Caco-2 (cell line): ENCODE data around the gene PTPRG. TPM values are rescaled to one million over a fixed set of nuclear protein-coding genes. Genes with fewer than 3 reads are reported as not detected.

Source experiments
- BruUV-seq: library from RNA; stranded (reverse); fragments of 400-500 nt; replicated peaks from 2 replicates; lab custom pipeline; 2021; lab: Mats Ljungman, UMichigan
- CTCF ChIA-PET: fragments of 300-600 bp; sonication (Branson Sonifier 250); formaldehyde crosslinking; loops from one replicate; lab custom pipeline; 2022; ENCODE audit warnings: antibody characterized with exemption; lab: Charles Lee
- POLR2A ChIA-PET: fragments of 300-600 bp; sonication (Branson Sonifier 250); formaldehyde crosslinking; loops from one replicate; lab custom pipeline; 2022; ENCODE audit warnings: antibody characterized with exemption; lab: Charles Lee
- DNase-seq, 2 experiments: peaks; one replicate each; pipeline versions ENCODE4 v3.0.0 to v3.0.0-alpha.2; 2020 to 2022
- H3K27me3 ChIP-seq: replicated peaks from 2 replicates; pipeline ENCODE4 v1.6.0; 2011; ENCODE audit warnings: low read length; ENCODE audit not compliant: control insufficient read depth, insufficient read depth
- H3K36me3 ChIP-seq: 2 replicates; pipeline ENCODE4 v1.5.1; 2011; ENCODE audit warnings: low read length; ENCODE audit not compliant: control insufficient read depth, insufficient read depth
- H3K4me1 ChIP-seq: fragments of 250-450 bp; sonication (Bioruptor Pico); 2 replicates; pipeline ENCODE4 v1.5.1; 2020; ENCODE audit warnings: mild to moderate bottlenecking
- H3K4me3 ChIP-seq: 2 replicates; pipeline ENCODE4 v1.5.1; 2011; ENCODE audit warnings: low read depth, mild to moderate bottlenecking, control low read depth, low read length
- H3K9me3 ChIP-seq: fragments of 250-450 bp; sonication (Bioruptor Pico); 2 replicates; pipeline ENCODE4 v1.5.1; 2020; ENCODE audit warnings: mild to moderate bottlenecking, moderate library complexity
- H3K27ac Mint-ChIP-seq: one replicate; pipeline ENCODE4 v1.8.0; 2022; ENCODE audit warnings: mixed read lengths; ENCODE audit not compliant: unreplicated experiment
- H3K27me3 Mint-ChIP-seq: one replicate; pipeline ENCODE4 v1.8.0; 2022; ENCODE audit warnings: mixed read lengths; ENCODE audit not compliant: insufficient read depth, unreplicated experiment
- H3K36me3 Mint-ChIP-seq: one replicate; pipeline ENCODE4 v1.8.0; 2022; ENCODE audit warnings: mild to moderate bottlenecking, mixed read lengths; ENCODE audit not compliant: insufficient read depth, unreplicated experiment
- H3K4me1 Mint-ChIP-seq: one replicate; pipeline ENCODE4 v1.8.0; 2022; ENCODE audit warnings: low read depth, mixed read lengths; ENCODE audit not compliant: unreplicated experiment
- H3K4me3 Mint-ChIP-seq: one replicate; pipeline ENCODE4 v1.8.0; 2022; ENCODE audit warnings: mild to moderate bottlenecking, moderate library complexity, mixed read lengths; ENCODE audit not compliant: unreplicated experiment
- H3K9me3 Mint-ChIP-seq: one replicate; pipeline ENCODE4 v1.8.0; 2022; ENCODE audit warnings: mixed read lengths; ENCODE audit not compliant: unreplicated experiment
- intact Hi-C: fragments of 100-400 bp; cut with micrococcal nuclease; formaldehyde crosslinking; loops from one replicate; pipeline ENCODE4 v1.10.0; 2022; ENCODE audit not compliant: unreplicated experiment
- total RNA-seq: library from RNA; stranded (reverse); gene quantifications from 2 replicates; pipeline ENCODE4 v1.2.3, GENCODE V29; 2022
- TF ChIP-seq, protein P1 (sequence below), 2 experiments: fragments of 200-600 bp in 1 of 2; IDR thresholded peaks; 1 replicate in 1 of 2; 2 replicates in 1 of 2; pipeline versions ENCODE4 v1.5.1 to v1.8.0; 2011 to 2022; ENCODE audit warnings: antibody characterized with exemption in 1 of 2, control low read depth in 1 of 2, inconsistent platforms in 1 of 2, low read depth in 1 of 2, low read length in 1 of 2, mild to moderate bottlenecking in 1 of 2, moderate library complexity in 1 of 2; ENCODE audit not compliant: insufficient read depth in 1 of 2, severe bottlenecking in 1 of 2, unreplicated experiment in 1 of 2

PTPRG gene
- total RNA-seq, 1 experiment from 2014 or later, result 46.4 TPM

DNA sequence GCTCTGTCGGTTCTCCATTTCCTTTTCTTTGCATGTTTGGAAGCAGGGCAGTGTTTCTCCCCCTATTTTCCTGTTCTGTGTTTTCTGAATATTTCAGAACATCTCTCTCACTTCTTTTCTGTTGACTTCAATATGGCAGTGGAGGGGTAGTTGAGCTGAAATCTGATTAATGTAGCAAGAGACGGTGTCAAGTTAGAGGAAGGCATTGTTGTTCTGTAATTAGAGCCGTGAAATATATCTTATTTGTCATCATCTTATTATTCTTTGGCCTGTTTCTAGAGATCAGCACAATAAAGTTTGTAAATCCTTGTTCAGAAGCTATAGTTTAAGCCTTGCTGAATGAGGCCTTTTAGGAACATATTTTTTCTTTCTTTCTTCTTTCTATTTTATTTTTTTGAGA lies 353.9 kb downstream of the PTPRG start:
- DNase-seq, result no peak
- TF ChIP-seq, protein P1, sequence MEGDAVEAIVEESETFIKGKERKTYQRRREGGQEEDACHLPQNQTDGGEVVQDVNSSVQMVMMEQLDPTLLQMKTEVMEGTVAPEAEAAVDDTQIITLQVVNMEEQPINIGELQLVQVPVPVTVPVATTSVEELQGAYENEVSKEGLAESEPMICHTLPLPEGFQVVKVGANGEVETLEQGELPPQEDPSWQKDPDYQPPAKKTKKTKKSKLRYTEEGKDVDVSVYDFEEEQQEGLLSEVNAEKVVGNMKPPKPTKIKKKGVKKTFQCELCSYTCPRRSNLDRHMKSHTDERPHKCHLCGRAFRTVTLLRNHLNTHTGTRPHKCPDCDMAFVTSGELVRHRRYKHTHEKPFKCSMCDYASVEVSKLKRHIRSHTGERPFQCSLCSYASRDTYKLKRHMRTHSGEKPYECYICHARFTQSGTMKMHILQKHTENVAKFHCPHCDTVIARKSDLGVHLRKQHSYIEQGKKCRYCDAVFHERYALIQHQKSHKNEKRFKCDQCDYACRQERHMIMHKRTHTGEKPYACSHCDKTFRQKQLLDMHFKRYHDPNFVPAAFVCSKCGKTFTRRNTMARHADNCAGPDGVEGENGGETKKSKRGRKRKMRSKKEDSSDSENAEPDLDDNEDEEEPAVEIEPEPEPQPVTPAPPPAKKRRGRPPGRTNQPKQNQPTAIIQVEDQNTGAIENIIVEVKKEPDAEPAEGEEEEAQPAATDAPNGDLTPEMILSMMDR (IDR thresholded peaks at IDR 0.05; ENCODE audit: insufficient read depth in 1 of 2, low read depth in 1 of 2, low read length in 1 of 2, severe bottlenecking in 1 of 2, unreplicated experiment in 1 of 2), result no peak
- ChIA-PET CTCF (no interaction called here), POLR2A (no interaction called here)
- H3K36me3 Mint-ChIP-seq, result no peaks in the 10 kb centered on the region
- no peak overlapping the region for H3K4me3 Mint-ChIP-seq
- Histone ChIP-seq H3K27me3 (no peaks in the 10 kb centered on the region), H3K4me3 (no peak overlapping the region), H3K4me1 (no peaks in the 10 kb centered on the region), H3K9me3 (no peaks in the 10 kb centered on the region), H3K36me3 (no peaks in the 10 kb centered on the region)
- H3K9me3 Mint-ChIP-seq, result no peaks in the 10 kb centered on the region
- no TSS peak for BruUV-seq
- no peaks in the 10 kb centered on the region for H3K4me1 Mint-ChIP-seq
- no peak overlapping the region for H3K27ac Mint-ChIP-seq
- intact Hi-C loops, result no loop called here
- H3K27me3 Mint-ChIP-seq, result no peaks in the 10 kb centered on the region

DNA sequence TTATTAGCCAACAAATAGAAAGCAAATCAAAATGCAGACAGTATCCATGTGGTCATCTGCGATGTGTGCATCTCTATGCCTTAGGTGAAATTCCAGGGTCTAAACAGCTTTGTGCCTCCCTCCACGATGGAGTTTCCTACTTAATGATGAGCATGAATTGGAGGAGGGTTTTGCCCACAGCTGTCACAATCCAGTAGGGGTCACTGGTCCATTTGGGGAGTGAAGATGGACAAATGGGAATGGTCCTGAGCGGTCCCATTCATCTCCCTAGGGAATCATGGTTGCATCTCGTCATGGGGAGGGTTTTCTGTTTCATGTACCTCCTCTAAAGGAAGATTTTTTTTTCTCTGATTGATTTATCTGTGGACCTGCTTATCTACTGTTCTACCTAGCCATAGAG lies 358.0 kb downstream of the PTPRG start:
- H3K27me3 ChIP-seq, result no peaks in the 10 kb centered on the region
- no peaks in the 10 kb centered on the region for H3K4me1 Mint-ChIP-seq

DNA sequence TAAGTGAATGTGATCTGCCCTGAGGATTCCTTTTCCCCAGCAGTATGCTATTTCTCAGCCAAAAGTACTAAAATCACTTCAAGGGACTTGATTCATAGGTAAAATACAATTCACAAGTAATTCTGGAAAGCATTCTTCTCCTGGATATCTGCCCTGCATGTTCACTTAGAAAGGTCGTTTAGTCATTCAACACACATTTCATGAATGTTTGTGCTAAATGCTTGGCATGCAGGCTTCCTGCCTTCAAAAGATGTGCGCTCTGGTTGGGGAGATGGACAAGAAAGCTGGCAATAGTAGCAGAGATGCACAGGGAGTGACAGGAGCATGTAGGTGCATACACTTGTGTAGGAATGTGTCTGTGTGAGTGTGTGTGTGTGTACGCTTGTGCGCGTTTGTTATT lies 360.7 kb downstream of the PTPRG start:
- Histone ChIP-seq H3K36me3 (no peaks in the 10 kb centered on the region), H3K9me3 (no peaks in the 10 kb centered on the region), H3K4me3 (no peak overlapping the region), H3K27me3 (no peaks in the 10 kb centered on the region), H3K4me1 (no peaks in the 10 kb centered on the region)
- intact Hi-C loops, result no loop called here
- TF ChIP-seq, protein P1 (IDR thresholded peaks at IDR 0.05; ENCODE audit: insufficient read depth in 1 of 2, low read depth in 1 of 2, low read length in 1 of 2, severe bottlenecking in 1 of 2, unreplicated experiment in 1 of 2), result no peak
- Mint-ChIP-seq H3K27me3 (no peaks in the 10 kb centered on the region), H3K36me3 (no peaks in the 10 kb centered on the region), H3K9me3 (no peaks in the 10 kb centered on the region), H3K4me1 (no peaks in the 10 kb centered on the region), H3K4me3 (no peak overlapping the region), H3K27ac (no peak overlapping the region)
- no peak for DNase-seq
- BruUV-seq, result no TSS peak
- ChIA-PET CTCF (no interaction called here), POLR2A (no interaction called here)

More for the DNA sequence above, 358.0 kb downstream of the PTPRG start:
- no peaks in the 10 kb centered on the region for H3K9me3 Mint-ChIP-seq
- Histone ChIP-seq H3K4me3 (no peak overlapping the region), H3K9me3 (no peaks in the 10 kb centered on the region), H3K36me3 (no peaks in the 10 kb centered on the region), H3K4me1 (no peaks in the 10 kb centered on the region)
- no peaks in the 10 kb centered on the region for H3K27me3 Mint-ChIP-seq
- DNase-seq, result no peak
- no peak overlapping the region for H3K27ac Mint-ChIP-seq
- TF ChIP-seq, protein P1 (IDR thresholded peaks at IDR 0.05; ENCODE audit: insufficient read depth in 1 of 2, low read depth in 1 of 2, low read length in 1 of 2, severe bottlenecking in 1 of 2, unreplicated experiment in 1 of 2), result peak in 1 of 2 experiments; percentile 12
- intact Hi-C loops, result no loop called here
- CTCF ChIA-PET, result no interaction called here
- no peaks in the 10 kb centered on the region for H3K36me3 Mint-ChIP-seq
- H3K4me3 Mint-ChIP-seq, result no peak overlapping the region
- POLR2A ChIA-PET, result no interaction called here
- no TSS peak for BruUV-seq
